GM03348 (cell line): Measurements from ENCODE around the gene PRRG2.

Experiments
- DNase-seq: peaks from one replicate; pipeline ENCODE4 v3.0.0; 2012; ENCODE audit warnings: low spot score

Gene PRRG2

GRCh38 chr19:49581007-49581508 lies at the start of gene PRRG2:
Gene PRRG2, plus strand, starts transcription at chr19:49581316. Its CDS starts 1,904 bp downstream, at chr19:49583220.
- no peak for DNase-seq

- DNase-seq = peak; percentile 72
Observed at GRCh38 chr19:49533551-49534488, 47.3 kb upstream of the PRRG2 start.

GRCh38 chr19:49534632-49535385 lies 46.3 kb upstream of the PRRG2 start:
- no peak for DNase-seq

GRCh38 chr19:49536921-49537462 lies 44.1 kb upstream of the PRRG2 start:
- DNase-seq = no peak

- no peak for DNase-seq
Observed at GRCh38 chr19:49538643-49539042, 42.5 kb upstream of the PRRG2 start.

- DNase-seq = no peak
Observed at GRCh38 chr19:49539192-49539952, 41.7 kb upstream of the PRRG2 start.

GRCh38 chr19:49541914-49542313 lies 39.2 kb upstream of the PRRG2 start:
- no peak for DNase-seq

- no peak for DNase-seq
Observed at GRCh38 chr19:49542446-49542845, 38.7 kb upstream of the PRRG2 start.

- DNase-seq = no peak
Observed at GRCh38 chr19:49543032-49543431, 38.1 kb upstream of the PRRG2 start.

GRCh38 chr19:49544154-49544553 lies 37.0 kb upstream of the PRRG2 start:
- no peak for DNase-seq

GRCh38 chr19:49546825-49547565 lies 34.1 kb upstream of the PRRG2 start:
- DNase-seq = peak; percentile 87

GRCh38 chr19:49549045-49549444 lies 32.1 kb upstream of the PRRG2 start:
- no peak for DNase-seq

GRCh38 chr19:49551531-49551930 lies 29.6 kb upstream of the PRRG2 start:
- DNase-seq = no peak

- no peak for DNase-seq
Observed at GRCh38 chr19:49552749-49553148, 28.4 kb upstream of the PRRG2 start.

- DNase-seq = peak; percentile 55
Observed at GRCh38 chr19:49553451-49554271, 27.5 kb upstream of the PRRG2 start.

GRCh38 chr19:49554701-49555181 lies 26.4 kb upstream of the PRRG2 start:
- DNase-seq = no peak

- peak; percentile 71 for DNase-seq
Observed at GRCh38 chr19:49555600-49556411, 25.3 kb upstream of the PRRG2 start.

GRCh38 chr19:49556412-49557398 lies 24.4 kb upstream of the PRRG2 start:
- DNase-seq = no peak
